HG02610 (cell line): ENCODE results near the gene FCER1G.
A peak's percentile ranks its signal among the peaks of the same experiment; 100 is the strongest.
"Not testable (repeated sequence)": the region's sequence is repeated elsewhere in the genome, so short reads cannot be mapped to it uniquely, and the experiment has no call there.

ENCODE experiments used
- ATAC-seq: cut with Tn5 transposase; IDR thresholded peaks from one replicate; pipeline ENCODE4 v1.9.1; 2021; ENCODE audit warnings: mild to moderate bottlenecking, moderate library complexity; ENCODE audit not compliant: unreplicated experiment

FCER1G gene

GRCh38 chr1:161201836-161202712, 13.0 kb upstream of the FCER1G start, which contains the start of gene NDUFS2:
NDUFS2 (plus strand) TSS chr1:161202367; CDS start chr1:161202386, 19 bp downstream.
- ATAC-seq = peak; percentile 96

GRCh38 chr1:161206411-161207140, 8.5 kb upstream of the FCER1G start:
- ATAC-seq = no peak

DNA sequence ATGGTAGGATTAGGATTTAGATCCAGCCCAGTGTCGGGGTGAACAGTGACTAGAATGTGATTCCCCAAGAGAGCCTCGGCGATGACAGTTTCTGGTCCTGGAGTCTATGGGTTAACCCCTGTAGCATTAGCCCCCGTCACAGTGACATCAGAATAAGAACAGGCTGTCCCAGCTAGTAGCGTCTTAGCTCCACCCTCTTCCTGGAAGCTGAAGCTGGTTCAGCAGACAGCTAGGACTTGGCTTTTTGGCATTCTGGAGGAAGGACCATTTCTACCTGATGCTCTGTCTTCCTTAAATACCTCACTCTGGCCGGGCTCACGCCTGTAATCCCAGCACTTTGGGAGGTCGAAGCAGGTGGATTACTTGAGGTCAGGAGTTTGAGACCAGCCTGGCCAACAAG, 7.9 kb upstream of the FCER1G start:
- no peak for ATAC-seq

GRCh38 chr1:161209790-161210409, 5.2 kb upstream of the FCER1G start:
- ATAC-seq = peak; percentile 66

DNA sequence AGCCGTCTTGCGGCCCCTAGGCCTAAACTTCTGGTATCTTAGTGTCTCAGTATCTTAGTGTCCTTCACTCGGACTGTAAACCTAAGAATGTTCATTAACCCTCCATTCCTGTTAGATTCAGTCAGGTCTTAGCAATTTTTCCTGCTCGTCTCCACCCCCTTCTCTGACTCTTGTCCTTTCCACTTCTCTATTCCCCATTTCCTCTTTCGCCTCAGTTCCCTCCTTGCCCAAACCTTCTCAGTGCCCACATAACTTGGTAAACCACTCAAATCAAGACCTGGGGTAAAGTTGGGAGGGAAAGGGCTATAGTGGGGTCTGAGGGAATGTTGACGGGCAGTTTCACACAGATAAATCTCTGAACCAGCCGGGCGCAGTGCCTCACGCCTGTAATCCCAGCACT, 726 bp upstream of the FCER1G start:
- no peak for ATAC-seq

DNA sequence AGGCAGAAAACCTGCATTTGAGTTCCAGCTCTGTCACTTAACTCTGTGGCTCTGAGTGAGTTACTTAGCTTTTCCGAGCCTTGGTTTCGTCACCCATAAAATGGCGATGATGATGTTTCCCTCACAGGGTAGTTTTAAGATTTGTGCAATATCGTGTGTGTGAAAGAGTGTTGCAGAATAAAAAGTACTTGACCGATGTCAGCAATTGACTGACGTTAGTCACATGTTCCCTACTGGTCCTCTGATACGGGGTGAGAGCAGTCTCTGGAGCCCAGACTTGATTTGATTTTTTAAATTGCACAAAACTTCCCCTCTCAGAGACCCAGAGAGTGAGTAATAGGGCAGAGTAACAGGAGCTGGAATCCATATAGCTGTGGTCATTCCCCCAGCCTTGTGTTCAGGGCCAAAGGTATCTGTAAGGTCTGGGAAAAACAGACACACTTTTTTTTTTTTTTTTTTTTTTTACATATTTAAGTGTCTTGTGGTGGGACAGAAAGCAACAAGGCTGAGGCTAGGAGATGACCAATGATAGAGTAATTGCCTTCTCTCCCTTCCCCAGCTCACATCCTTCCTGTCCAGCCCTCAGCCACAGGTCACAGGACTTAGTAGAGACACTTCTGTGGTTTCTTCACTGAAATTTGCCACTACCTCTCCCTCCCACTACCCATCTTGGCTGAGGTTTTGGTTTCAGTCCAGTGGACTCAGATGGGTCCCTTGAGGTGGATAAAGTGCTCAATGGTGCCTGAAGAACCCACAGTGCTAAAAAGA, 2.0 kb downstream of the FCER1G start:
- peak; percentile 78 for ATAC-seq

- ATAC-seq = no peak
These were observed 2.7 kb downstream of the FCER1G start for GRCh38 chr1:161217831-161218230.

DNA sequence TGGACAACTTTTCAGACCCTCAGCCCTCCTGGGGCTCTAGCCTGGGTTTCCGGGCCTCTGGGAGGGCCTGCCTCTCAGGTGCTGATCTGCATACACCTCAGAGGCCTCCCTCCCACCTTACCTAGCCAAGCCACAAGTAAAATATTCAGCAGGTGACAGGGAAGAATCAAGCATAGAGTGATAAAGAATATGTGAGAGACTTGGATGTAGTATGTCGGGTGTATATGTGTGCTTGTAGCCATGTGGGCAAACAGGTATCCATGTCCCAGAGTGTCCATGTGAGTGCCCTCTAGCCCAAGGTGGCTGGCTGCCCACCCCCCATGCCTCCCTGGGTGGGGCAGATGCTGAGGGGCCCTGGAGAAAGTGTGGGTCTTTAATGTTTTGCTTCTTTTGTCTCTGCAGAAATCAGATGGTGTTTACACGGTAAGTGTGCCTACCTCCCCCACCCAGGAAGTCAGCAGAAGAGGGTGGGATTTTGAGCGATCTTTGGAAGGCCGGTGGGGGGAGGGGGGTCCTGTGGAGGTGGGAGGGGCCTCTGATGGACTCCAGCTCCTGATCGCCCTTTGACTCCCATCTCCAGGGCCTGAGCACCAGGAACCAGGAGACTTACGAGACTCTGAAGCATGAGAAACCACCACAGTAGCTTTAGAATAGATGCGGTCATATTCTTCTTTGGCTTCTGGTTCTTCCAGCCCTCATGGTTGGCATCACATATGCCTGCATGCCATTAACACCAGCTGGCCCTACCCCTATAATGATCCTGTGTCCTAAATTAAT, 3.4 kb downstream of the FCER1G start:
- no peak for ATAC-seq

DNA sequence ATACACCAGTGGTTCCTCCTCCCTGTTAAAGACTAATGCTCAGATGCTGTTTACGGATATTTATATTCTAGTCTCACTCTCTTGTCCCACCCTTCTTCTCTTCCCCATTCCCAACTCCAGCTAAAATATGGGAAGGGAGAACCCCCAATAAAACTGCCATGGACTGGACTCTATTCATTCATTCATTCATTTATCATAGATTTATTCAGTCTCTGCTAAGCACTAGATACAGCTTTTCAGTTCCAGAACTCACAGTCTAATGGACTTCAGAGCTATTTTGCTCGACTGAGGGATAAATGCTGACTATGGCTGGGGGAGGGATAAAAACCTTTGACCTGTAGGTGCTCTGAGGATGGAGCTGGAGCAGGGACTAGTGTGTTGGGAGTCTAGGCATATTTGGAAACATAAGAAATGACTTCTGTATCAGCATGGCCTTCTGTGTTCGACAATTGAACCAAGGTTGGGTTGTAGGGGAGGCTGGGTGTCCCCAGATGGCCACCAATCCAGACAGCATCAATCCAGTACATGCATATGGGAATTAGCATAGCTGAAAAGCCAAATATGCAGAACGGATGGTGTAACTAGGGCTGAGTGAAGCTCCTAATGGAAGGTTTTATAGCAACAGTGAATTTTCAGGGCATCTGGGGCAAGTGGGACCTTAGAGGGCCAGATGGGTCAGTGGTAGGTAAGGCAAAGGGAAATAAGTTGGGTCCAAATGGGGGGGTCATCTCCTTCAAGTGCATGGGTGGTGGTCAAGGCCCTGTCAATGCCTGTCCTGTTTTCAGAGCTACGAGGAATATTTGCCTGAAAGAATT, 4.2 kb downstream of the FCER1G start:
- no peak for ATAC-seq

DNA sequence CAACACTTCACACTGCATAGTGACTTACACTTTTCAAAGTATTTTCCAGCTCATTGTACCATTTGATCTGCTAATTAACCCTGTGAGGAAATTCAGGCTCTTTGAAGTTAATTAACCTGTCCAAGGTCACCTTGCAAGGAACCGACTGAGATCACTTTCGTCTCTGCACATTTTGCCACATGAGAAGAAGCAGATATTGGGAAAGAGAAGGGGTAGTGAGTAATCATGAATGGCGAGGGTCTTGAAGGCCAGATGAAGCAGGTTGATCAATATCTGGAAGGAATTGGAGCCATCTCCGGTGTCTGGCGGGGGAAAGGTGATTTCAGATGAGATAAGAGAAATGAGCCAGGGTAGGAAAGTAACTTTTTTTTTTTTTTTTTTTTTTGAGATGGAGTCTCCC, 4.9 kb downstream of the FCER1G start:
- ATAC-seq = no peak

GRCh38 chr1:161222175-161223019, 7.3 kb downstream of the FCER1G start:
- ATAC-seq = no peak

DNA sequence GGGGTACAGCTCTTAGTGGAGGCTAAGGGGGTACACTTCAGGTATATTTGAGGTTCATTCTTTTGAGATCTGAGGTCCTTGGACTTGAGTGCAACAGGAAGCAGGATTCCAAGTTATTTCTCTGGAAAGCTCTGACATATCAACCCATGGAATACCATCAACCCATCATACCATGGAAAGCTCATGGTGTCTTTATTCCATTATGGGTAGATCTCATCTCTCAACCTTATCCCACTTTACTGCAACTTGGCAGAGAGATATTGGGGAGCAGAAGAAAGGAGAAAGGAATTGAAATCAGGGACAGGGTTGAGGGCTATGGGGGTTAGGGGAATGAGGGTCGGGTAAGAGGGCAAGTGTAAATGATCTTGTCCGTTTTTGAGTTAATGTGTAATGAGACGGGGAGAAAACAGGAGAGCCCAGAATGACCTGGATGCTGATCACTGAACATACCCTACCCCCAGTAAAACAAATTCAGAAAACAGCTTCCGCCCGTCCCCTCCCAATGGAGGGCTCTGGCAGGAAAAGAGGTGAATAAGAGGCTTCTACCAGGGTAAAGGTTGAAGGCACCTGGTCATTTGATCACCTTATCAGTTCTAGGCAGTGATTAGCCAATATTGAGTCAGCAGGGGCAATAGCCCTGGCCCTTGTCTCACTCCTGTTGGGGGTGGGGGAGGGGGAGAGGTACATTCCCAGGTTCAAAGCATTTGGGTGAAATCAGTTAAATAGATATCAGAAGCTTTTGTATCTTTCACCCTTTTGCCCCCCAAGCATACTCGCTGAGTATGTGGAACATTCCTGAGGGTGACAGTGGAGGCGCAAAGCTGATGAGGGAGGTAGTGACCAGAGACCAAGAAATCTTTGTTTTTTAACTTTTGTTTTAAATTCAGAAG, 9.0 kb downstream of the FCER1G start:
- no peak for ATAC-seq

DNA sequence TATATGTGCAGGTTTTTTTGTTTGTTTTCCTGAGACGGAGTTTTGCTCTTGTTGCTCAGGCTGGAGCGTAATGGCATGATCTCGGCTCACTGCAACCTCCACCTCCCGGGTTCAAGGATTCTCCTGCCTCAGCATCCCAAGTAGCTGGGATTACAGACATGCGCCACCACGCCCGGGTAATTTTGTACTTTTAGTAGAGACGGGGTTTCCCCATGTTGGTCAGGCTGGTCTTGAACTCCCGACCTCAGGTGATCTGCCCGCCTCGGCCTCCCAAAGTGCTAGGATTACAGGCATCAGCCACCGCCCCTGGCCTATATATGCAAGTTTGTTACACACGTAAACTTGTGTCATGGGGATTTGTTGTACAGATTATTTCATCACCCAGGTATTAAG, 9.6 kb downstream of the FCER1G start:
- ATAC-seq = not testable (repeated sequence)

- peak; percentile 2 for ATAC-seq
These were observed 10.1 kb downstream of the FCER1G start for GRCh38 chr1:161225178-161225533.

- ATAC-seq = peak; percentile 96
These were observed 10.6 kb downstream of the FCER1G start, which contains the start of gene TOMM40L for GRCh38 chr1:161225534-161226319. TOMM40L (plus strand) TSS chr1:161226060; CDS start chr1:161226490, 430 bp downstream.

GRCh38 chr1:161226320-161226711, 11.2 kb downstream of the FCER1G start:
- no peak for ATAC-seq

DNA sequence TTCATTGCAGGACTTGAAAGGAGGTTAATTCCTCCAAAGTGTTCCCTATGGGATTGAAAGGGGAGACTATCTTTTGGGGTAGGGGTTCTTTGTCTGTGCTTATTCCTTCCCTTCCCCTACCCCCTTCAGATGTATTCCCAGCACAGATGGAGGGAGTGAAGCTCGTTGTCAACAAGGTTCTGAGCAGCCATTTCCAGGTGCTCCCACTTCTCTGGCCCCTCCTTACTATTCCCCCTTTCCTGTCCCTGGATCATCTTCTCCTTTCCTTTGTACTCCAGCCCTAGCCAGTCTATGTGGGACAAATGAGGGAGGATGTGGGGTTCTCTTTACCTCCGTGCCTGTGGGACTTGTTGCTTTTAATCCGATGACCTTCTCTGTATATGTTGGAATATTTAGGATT, 11.7 kb downstream of the FCER1G start:
- ATAC-seq = no peak
